GM23338 (cell line): ENCODE data around the gene TEX30. TPM values are rescaled to one million over a fixed set of nuclear protein-coding genes. Genes with fewer than 3 reads are reported as not detected.

Experiments
- ATAC-seq: fragments of 200-7000 bp; cut with Tn5 transposase; 3 replicates; pipeline ENCODE4 v1.9.1; 2020
- DNase-seq: peaks from one replicate; pipeline ENCODE4 v3.0.0-alpha.2; 2015; ENCODE audit warnings: low spot score
- H2AFZ ChIP-seq: fragments of 200-600 bp; sonication (generic); 2 replicates; pipeline ENCODE4 v1.8.0; 2016; ENCODE audit warnings: antibody characterized with exemption, mild to moderate bottlenecking, moderate library complexity
- H3F3A ChIP-seq: fragments of 200-600 bp; sonication (generic); replicated peaks from 2 replicates; pipeline ENCODE4 v1.8.0; 2017; ENCODE audit warnings: antibody characterized with exemption, mixed run types, low read depth
- H3K27ac ChIP-seq: fragments of 200-600 bp; sonication (generic); 2 replicates; pipeline ENCODE4 v1.6.1; 2016; ENCODE audit warnings: low read depth
- H3K27me3 ChIP-seq: fragments of 200-600 bp; sonication (generic); 2 replicates; pipeline ENCODE4 v1.8.0; 2016; ENCODE audit warnings: mild to moderate bottlenecking, mixed run types, moderate library complexity; ENCODE audit not compliant: insufficient read depth
- H3K36me3 ChIP-seq: fragments of 200-600 bp; sonication (generic); 2 replicates; pipeline ENCODE4 v1.8.0; 2016; ENCODE audit warnings: mild to moderate bottlenecking; ENCODE audit not compliant: insufficient read depth
- H3K4me1 ChIP-seq: fragments of 200-600 bp; sonication (generic); 2 replicates; pipeline ENCODE4 v1.8.0; 2016; ENCODE audit warnings: mild to moderate bottlenecking, moderate library complexity; ENCODE audit not compliant: insufficient read depth
- H3K4me2 ChIP-seq: fragments of 200-600 bp; sonication (generic); 2 replicates; pipeline ENCODE4 v1.7.1; 2017; ENCODE audit warnings: mixed run types
- H3K4me3 ChIP-seq: fragments of 200-600 bp; sonication (generic); 2 replicates; pipeline ENCODE4 v1.6.1; 2016; ENCODE audit warnings: mixed run types
- H3K79me2 ChIP-seq: fragments of 200-600 bp; sonication (generic); replicated peaks from 2 replicates; pipeline ENCODE4 v1.8.0; 2017; ENCODE audit warnings: mild to moderate bottlenecking; ENCODE audit not compliant: insufficient read depth
- H3K9me2 ChIP-seq: fragments of 200-600 bp; sonication (generic); 2 replicates; pipeline ENCODE4 v1.8.0; 2017; ENCODE audit not compliant: insufficient read depth
- H4K20me1 ChIP-seq: fragments of 200-600 bp; sonication (generic); replicated peaks from 2 replicates; pipeline ENCODE4 v1.8.0; 2017; ENCODE audit warnings: mild to moderate bottlenecking; ENCODE audit not compliant: insufficient read depth
- H3K27ac Mint-ChIP-seq: 2 replicates; pipeline ENCODE4 v1.8.0; 2020; ENCODE audit warnings: inconsistent platforms, mild to moderate bottlenecking, moderate library complexity, mixed read lengths
- H3K27me3 Mint-ChIP-seq: 3 replicates; pipeline ENCODE4 v1.8.0; 2022; ENCODE audit warnings: low read depth, mild to moderate bottlenecking, moderate library complexity, mixed read lengths, inconsistent platforms; ENCODE audit not compliant: insufficient read depth, poor library complexity
- H3K36me3 Mint-ChIP-seq: 3 replicates; pipeline ENCODE4 v1.8.0; 2021; ENCODE audit warnings: low read depth, mild to moderate bottlenecking, inconsistent platforms, moderate library complexity, mixed read lengths
- H3K4me1 Mint-ChIP-seq: 3 replicates; pipeline ENCODE4 v1.8.0; 2020; ENCODE audit warnings: mild to moderate bottlenecking, inconsistent platforms, mixed read lengths
- H3K4me3 Mint-ChIP-seq: 3 replicates; pipeline ENCODE4 v1.8.0; 2021; ENCODE audit warnings: moderate library complexity, mild to moderate bottlenecking, inconsistent platforms, mixed read lengths
- H3K9me3 Mint-ChIP-seq: 3 replicates; pipeline ENCODE4 v1.8.0; 2020; ENCODE audit warnings: moderate library complexity, mild to moderate bottlenecking, inconsistent platforms, mixed read lengths
- CREB1 ChIP-seq: fragments of 250-450 bp; sonication (Bioruptor Pico); IDR thresholded peaks from 2 replicates; pipeline ENCODE4 v1.5.0; 2020; ENCODE audit warnings: low read depth, mild to moderate bottlenecking, moderate library complexity
- CTCF ChIP-seq, 2 experiments: fragments of 200-600 bp in 1 of 2; sonication (generic) in 1 of 2; conservative IDR thresholded peaks; 2 replicates each; pipeline versions ENCODE4 v1.5.1 to v1.6.1; 2016 to 2017; ENCODE audit warnings: antibody characterized with exemption in 2 of 2, low read depth in 2 of 2, mild to moderate bottlenecking in 2 of 2, moderate library complexity in 1 of 2
- ETS1 ChIP-seq: IDR thresholded peaks from 2 replicates; pipeline ENCODE4 v1.6.1; 2016; ENCODE audit warnings: antibody characterized with exemption
- EZH2phosphoT487 ChIP-seq: fragments of 200-600 bp; sonication (generic); IDR thresholded peaks from one replicate; pipeline ENCODE4 v1.8.1; 2018; ENCODE audit warnings: antibody characterized with exemption; ENCODE audit not compliant: unreplicated experiment
- JUNB ChIP-seq: IDR thresholded peaks from one replicate; pipeline ENCODE4 v1.6.1; 2016; ENCODE audit warnings: antibody characterized with exemption; ENCODE audit not compliant: unreplicated experiment
- NANOG ChIP-seq: IDR thresholded peaks from 2 replicates; pipeline ENCODE4 v1.6.1; 2016; ENCODE audit warnings: antibody characterized with exemption, borderline replicate concordance
- POLR2AphosphoS5 ChIP-seq: IDR thresholded peaks from 2 replicates; pipeline ENCODE4 v1.6.1; 2016; ENCODE audit warnings: antibody characterized with exemption, low read depth
- REST ChIP-seq: IDR thresholded peaks from one replicate; pipeline ENCODE4 v1.6.1; 2018; ENCODE audit warnings: antibody characterized with exemption; ENCODE audit not compliant: unreplicated experiment
- STAT1 ChIP-seq: IDR thresholded peaks from one replicate; pipeline ENCODE4 v1.6.1; 2016; ENCODE audit warnings: antibody characterized with exemption; ENCODE audit not compliant: unreplicated experiment
- ZNF114 ChIP-seq: fragments of 250-450 bp; sonication (Bioruptor Pico); IDR thresholded peaks from 2 replicates; pipeline ENCODE4 v1.5.0; 2020; ENCODE audit warnings: mild to moderate bottlenecking, moderate library complexity
- ZNF331 ChIP-seq: fragments of 250-450 bp; sonication (Bioruptor Pico); IDR thresholded peaks from 2 replicates; pipeline ENCODE4 v1.5.0; 2020; ENCODE audit warnings: low read depth, mild to moderate bottlenecking, moderate library complexity
- polyA plus RNA-seq: library from polyadenylated mRNA; unstranded; fragments of >200 nt; fragmentation: Nextera tagmentation; extraction: Ambion mirVana; gene quantifications from 2 replicates; pipeline ENCODE4 v1.2.1, GENCODE V29; 2016
- total RNA-seq: library from RNA; depleted of rRNA; stranded (reverse); fragments of >200 nt; shearing (Covaris generic); gene quantifications from 2 replicates; pipeline ENCODE4 v1.2.3, GENCODE V29; 2014

TEX30 gene
- total and polyA plus RNA-seq, 2 experiments from 2014 or later: 6.3 to 28.2 TPM

- peaks cover 17% of the 10 kb centered on the region for H3K27me3 ChIP-seq
- no peaks in the 10 kb centered on the region for H3K79me2 ChIP-seq
- TF ChIP-seq STAT1 (no peak), JUNB (no peak), POLR2AphosphoS5 (no peak), EZH2phosphoT487 (no peak), ETS1 (no peak), ZNF114 (no peak), REST (no peak)
- no peaks in the 10 kb centered on the region; the same call in 1 of the 2 replicates for H3K4me1 ChIP-seq
- no peaks in the 10 kb centered on the region for H3F3A ChIP-seq
- no peak overlapping the region for H3K4me2 ChIP-seq
- DNase-seq (no peak), ATAC-seq (no peak)
- peaks cover 20% of the 10 kb centered on the region for H3K9me3 Mint-ChIP-seq
- peaks cover 1% of the 10 kb centered on the region; the same call in 1 of the 2 replicates for H3K36me3 ChIP-seq
- peaks cover 11% of the 10 kb centered on the region for H3K4me1 Mint-ChIP-seq
- H3K4me3 Mint-ChIP-seq: no peak overlapping the region
- H3K36me3 Mint-ChIP-seq: peaks cover 28% of the 10 kb centered on the region
- no peak overlapping the region for H3K27ac ChIP-seq
- no peaks in the 10 kb centered on the region for H4K20me1 ChIP-seq
- peaks cover 10% of the 10 kb centered on the region for H3K27me3 Mint-ChIP-seq
- no peak overlapping the region for H3K27ac Mint-ChIP-seq
- H3K4me3 ChIP-seq: no peak overlapping the region
- H3K9me2 ChIP-seq: no peaks in the 10 kb centered on the region
- no peak overlapping the region for H2AFZ ChIP-seq
Measured at GRCh38 chr13:102777736-102778135, 4.2 kb upstream of the TEX30 start.

- Histone ChIP-seq H3K9me2 (no peaks in the 10 kb centered on the region), H3K4me2 (no peak overlapping the region), H3K4me3 (no peak overlapping the region), H2AFZ (no peak overlapping the region), H3K36me3 (no peaks in the 10 kb centered on the region), H3K27me3 (peaks cover 30% of the 10 kb centered on the region), H4K20me1 (no peaks in the 10 kb centered on the region; the same call in 1 of the 2 replicates), H3K79me2 (no peaks in the 10 kb centered on the region), H3K4me1 (no peaks in the 10 kb centered on the region; the same call in 1 of the 2 replicates), H3K27ac (no peak overlapping the region), H3F3A (no peaks in the 10 kb centered on the region)
- H3K4me3 Mint-ChIP-seq: no peak overlapping the region
- ATAC-seq: no peak
- H3K27me3 Mint-ChIP-seq: peaks cover 19% of the 10 kb centered on the region
- H3K27ac Mint-ChIP-seq: no peak overlapping the region
- H3K4me1 Mint-ChIP-seq: peaks cover 13% of the 10 kb centered on the region
- peaks cover 5% of the 10 kb centered on the region for H3K9me3 Mint-ChIP-seq
- TF ChIP-seq JUNB: no peak
- TF ChIP-seq ZNF331 (CRISPR knock-in tag): no peak
- no peak for TF ChIP-seq ZNF114
- no peak for TF ChIP-seq EZH2phosphoT487
- no peak for TF ChIP-seq CREB1 (CRISPR knock-in tag)
- no peak for TF ChIP-seq NANOG
- TF ChIP-seq ETS1: no peak
- no peak for TF ChIP-seq CTCF (conservative IDR thresholded peaks at IDR 0.05; ENCODE audit: low read depth in 2 of 2)
- TF ChIP-seq REST: no peak
- no peak for TF ChIP-seq STAT1
- no peak for DNase-seq
- H3K36me3 Mint-ChIP-seq: peaks cover 14% of the 10 kb centered on the region
Measured at GRCh38 chr13:102776271-102776670, 2.7 kb upstream of the TEX30 start.
